Stimulated activated CD8-positive, alpha-beta memory T cell treated with anti-CD3 and anti-CD28 coated beads, Interleukin-2, amount 100 ng/mL, for 1 hour (primary cell): ENCODE results near the gene FAM107B.

Experiments used
- DNase-seq, 2 donors: peaks; one replicate each; pipeline ENCODE4 v3.0.0-alpha.2; 2020; ENCODE audit warnings: low read depth in 2 of 2

FAM107B gene

DNA sequence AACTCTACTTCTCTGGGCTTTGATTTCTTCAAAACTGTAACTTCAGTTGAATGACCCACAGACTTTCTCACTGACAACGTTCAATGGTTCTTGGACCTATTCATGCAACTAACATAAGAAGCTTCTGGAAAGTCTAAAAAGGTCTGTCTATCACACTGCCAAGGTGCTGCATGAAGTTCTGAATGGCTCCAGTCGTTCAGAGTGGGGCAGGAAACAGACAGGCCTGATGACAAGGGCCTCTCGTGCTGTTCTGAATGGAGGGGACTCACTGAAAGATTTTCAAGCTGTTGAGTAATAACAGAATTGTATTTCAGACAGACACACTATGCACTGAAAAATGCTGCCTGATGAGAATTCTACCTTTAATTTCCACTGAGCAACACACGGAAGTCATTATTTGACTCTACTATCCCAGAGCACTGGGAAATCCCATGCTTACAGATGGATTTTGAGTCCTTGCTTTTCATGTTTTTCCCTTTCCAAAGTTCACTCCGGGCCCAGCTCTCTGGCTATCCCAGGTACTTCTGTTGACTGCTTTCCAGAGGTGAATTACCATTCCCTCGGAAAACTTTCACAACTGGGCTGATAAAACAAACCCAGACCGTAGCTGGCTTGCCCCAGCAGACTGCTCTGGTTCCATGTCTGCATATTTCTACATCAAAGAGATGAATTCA, 239.1 kb downstream of the FAM107B start:
- DNase-seq: no peak

DNA sequence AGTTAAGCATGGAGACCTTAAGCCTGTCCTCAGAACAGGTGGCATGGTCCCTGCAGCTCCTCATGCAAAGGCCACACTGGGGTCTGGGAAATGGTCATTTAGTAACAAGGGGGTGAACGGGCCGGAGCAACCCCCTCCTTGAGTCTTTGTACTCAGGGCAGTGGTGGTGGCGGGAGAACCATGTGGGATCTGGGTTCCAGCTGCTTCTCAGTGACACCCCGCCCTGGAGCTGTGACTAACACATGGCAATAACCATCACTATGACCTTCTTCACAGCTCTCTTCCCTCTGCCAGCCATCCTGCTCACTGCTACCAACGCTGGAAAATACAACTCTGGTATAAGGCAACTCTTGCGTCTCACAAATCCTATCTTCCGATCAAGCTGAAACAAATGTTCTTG, 240.5 kb downstream of the FAM107B start:
- DNase-seq: no peak

DNA sequence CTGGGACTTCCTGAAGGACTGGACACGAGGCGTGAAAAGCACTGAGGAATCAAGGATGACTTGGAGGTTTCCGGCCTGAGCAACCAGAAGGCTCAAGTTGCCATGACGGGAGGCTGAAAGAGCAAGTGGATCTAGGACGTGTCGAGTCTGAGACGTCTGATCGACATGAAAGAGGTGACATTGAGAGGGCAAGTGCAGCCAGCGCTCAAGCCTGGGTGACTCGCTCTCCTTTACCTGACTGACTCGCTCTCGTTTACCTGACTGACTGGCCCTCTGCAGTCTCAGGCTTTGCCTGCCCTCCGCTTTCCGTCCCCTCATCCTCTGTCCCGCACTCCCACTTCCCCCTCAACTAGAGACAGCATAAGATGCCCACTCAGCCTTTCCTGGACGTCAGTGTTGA, 241.4 kb downstream of the FAM107B start:
- DNase-seq: no peak

DNA sequence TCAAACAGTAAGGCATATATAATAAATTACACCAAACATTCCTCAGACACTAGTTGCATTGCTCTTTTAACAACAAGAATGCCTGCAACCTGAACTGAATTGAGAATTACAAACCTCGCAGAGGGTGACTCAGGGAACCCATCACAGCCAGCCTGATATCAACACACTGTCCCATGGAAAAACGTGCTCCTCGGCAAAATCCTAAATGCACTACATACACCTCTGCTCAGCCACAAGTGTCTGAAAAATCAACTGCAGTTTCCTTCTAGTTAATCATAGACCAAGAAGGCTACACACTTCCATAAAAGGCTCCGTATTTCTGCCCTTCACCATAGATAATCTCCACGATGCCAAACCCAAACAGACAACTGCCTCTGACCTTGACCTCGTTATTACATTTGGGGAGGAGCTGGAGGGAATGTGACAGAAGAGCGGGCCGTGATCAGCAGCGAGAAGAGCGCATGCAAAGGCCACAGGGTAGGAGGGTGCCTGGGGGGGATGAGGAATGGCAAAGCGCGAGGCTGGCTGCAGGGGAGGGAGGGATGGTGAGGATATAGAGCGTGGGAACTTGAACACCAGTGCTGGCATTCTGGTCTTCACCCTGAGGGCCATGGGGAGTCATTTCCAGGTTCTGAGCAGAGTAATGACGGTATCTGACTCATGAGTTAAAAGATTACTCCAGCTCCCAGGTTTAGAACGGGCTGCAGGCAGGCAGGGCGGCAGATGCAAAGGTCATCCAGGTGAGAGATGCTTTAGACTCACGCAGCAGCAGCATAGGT, 242.0 kb downstream of the FAM107B start:
- DNase-seq: no peak

- no peak for DNase-seq
Observed at GRCh38 chr10:14531974-14532373, 242.7 kb downstream of the FAM107B start.

DNA sequence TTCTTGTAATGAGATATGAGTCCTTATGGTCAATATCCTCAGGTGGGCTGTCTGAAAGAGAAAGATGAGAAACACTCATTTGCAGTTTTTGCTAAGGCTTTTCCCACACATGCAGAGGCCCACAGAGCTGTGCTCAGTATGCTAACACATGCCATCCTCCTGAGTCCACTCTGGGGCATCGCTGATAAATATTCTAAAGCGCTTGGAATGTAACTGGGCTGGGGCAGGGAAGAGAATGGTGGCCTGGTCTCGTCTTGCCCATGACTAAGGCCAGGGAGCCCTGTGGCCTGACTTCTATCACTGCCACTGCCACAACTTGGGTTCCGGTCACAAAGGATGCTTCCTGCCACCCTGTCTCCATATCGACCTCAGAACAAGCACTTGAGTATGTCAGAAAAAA, 244.2 kb downstream of the FAM107B start:
- DNase-seq: no peak

DNA sequence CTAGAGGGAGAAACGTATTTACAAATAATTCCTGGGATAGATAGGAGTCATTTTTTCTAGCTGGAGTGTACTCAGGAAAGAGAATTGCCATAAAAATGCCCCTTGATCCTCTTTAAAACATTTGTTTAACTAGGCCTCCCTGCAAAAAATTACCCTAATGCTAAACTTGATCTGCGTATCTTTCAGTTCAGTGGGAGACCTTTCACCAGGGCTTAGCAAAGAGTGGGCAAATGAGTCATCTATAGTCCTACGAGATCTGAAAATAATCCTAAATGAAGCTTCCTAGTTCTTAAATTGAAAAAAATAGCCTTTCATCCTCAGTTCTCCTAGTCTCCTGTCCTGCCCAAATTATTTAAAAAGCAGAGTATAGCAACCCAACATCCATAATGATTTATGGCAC, 245.3 kb downstream of the FAM107B start:
- DNase-seq: no peak

- DNase-seq: no peak
Observed at GRCh38 chr10:14528450-14528849, 246.2 kb downstream of the FAM107B start.

DNA sequence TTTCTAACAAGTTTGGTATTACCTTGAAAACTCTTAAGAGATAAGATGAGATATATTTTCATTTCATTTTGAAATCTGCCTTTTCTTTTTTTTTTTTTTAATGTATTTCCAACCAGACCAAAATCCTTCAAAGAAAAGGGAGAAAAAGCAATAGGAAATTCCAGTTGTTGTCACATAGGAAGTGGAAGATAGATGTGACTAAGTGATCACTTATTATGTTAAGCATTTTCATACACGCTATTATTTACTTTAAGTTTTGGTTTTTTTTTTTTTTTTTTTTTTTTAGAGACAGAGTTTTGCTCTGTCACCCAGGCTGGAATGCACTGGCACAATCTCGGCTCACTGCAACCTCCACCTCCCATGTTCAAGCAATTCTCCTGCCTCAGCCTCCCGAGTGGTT, 246.8 kb downstream of the FAM107B start:
- no peak for DNase-seq

GRCh38 chr10:14527134-14527844, 247.4 kb downstream of the FAM107B start:
- DNase-seq: no peak

DNA sequence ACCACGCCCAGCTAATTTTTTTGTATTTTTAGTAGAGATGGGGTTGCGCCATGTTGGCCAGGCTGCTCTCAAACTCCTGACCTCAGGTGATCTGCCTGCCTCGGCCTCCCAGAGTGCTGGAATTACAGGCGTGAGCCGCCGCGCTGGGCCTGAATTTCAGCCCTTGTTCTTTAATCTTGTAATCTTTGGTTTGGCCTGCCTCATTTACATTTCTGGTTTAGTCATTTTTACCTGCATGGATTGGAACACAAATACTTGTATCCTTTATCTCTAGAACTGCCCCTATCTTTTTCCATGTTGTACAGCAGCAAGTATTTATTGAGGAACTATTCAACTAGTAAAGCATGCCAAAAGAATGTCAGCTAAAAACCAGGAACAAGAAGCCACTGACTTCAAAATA, 248.4 kb downstream of the FAM107B start:
- no peak for DNase-seq

DNA sequence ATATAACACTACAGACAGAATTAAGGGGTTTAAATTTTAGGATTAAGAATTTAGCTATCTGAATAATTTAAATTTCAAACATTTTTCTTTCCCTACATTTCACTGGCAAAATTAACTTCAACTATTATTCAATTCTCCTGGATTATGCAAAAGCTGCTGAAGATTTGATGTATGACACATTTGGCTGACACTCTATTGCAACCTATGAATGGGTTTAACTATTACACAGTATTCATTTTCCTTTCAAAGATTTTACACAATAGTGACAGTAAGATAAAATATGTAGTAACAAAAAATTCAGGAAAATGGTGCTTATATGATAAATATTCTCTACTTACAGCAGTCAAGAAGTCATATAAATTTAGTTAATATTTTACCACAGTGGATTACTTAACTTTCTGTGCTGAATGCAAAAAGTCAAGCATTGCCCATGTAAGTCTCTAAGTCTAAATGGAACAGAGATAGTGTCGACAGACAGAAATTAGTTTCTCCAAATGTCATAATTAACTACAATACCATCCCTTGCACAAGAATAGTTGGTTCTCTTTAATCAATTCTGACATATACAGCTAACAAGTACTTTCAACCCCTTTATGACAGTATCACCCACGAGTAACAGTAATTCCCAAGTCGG, 249.9 kb downstream of the FAM107B start:
- no peak for DNase-seq

DNA sequence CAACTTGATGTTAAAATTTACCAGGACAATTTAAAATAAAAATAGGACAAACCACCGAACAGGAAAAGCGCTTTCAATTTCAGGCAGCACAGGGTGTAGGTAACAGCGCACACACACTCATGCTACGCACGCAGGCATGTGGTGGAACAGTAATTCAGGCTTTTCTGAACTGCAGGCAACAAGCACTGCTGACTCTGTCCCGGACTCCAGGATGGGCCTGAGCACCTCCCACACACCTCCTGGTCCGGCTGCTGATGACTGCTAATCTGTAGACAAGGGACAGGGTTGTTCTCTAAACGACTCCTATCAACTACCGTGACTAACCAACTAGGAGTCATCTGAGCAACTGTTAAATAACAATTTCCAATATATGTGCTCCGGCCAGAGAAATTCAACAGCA, 251.4 kb downstream of the FAM107B start:
- no peak for DNase-seq

- DNase-seq: no peak
Observed at GRCh38 chr10:14519785-14520184, 254.9 kb downstream of the FAM107B start.

- DNase-seq: no peak
Observed at GRCh38 chr10:14518149-14518548, 256.5 kb downstream of the FAM107B start.

GRCh38 chr10:14513123-14513522, 261.6 kb downstream of the FAM107B start:
- no peak for DNase-seq

DNA sequence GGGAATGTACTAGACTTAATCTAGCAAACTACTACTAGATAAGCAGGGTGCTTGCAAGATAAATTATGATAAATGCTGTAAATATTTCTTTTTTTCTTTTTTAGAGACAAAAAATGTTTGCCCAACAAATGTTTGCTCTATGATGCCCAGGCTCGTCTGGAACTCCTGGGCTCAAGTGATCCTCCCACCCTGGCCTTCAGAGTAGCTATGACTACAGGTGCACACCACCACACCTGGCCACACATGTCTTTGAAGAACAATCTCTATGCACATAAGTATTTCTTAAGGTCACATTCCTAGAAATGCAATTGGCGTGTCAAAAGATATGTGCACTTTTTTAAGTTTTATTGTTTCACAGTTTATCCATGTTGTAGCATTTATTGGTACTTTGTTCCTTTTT, 264.4 kb downstream of the FAM107B start:
- DNase-seq: no peak

GRCh38 chr10:14508725-14509124, 266.0 kb downstream of the FAM107B start:
- DNase-seq: no peak

DNA sequence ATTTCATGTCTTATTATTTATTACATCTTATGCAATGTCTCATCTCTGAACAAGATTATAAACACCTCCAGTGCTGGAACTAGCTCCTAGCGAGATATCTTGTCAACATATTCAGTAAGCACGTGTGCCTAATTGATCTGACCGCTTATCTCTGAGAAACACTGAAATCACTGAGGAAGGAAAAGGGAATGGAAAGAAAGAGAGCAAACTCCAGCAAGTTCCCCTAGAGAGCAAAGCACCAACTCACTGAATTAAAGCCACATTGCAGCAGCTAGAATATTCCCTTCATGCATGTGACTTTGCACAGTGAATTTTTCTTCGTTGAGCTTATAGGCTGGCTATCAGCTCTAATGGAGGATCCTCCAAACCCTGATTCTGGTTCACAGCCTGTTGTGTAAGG, 266.9 kb downstream of the FAM107B start:
- DNase-seq: no peak

DNA sequence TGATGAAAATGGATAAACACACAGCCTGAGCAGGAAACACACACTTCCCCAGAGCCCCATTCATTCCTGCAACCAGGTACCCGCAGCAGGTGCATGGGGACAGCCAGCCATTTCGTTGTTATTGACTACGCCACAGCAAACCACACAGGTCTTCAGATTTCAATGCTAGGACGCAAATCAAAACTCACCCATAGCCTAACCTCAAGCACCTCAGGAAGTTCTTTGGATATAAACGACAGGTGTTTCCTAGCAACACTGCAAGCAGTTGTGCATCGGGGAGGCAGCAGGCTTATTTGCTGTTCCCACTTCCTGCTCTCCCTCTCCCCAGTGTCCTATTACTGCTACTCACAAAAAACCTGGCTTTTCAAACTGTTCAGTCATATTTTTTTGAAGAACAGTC, 267.5 kb downstream of the FAM107B start:
- no peak for DNase-seq

DNA sequence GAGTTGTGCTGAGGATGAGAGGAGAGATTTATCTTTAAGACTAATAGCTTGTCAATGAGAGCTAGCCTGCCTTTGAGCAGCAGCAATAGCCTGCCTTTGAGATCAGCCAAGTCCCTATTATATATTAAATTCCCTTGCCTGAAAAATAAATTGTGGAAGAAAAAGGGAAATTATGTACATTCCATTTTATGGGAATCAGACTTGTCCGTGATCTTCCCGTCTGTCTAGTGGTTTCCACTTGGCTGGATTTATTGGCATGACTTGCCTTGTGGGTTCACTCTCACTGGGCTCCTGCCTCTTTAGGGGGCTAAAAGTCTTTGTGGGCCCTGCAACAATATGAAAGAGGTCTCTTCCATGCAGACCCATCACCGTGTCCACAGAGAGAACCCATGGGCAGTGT, 272.3 kb downstream of the FAM107B start:
- DNase-seq: no peak

DNA sequence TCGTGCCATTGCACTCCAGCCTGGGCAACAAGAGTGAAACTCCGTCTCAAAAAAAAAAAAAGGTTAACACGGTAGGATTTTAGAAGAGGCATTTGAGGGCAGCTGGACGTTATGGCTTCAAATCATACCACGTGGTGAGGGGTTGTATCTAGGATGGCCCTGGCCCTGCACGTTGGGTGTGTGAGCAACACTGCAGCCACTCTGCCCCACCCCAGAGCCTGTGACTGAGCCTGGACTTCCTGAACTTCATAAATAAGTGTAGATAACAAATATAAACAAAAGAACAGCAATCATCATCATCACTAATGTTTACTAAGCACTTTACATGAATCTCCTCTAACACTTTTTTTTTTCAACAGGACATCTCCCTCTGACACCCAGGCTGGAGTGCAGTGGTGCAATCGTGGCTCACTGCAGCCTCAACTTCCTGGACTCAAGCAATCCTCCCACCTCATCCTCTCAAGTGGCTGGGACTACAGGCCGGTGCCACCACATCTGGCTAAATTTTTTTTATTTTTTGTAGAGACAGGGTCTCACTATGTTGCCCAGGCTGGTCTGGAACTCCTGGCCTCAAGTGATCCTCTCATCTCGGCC, 274.4 kb downstream of the FAM107B start:
- DNase-seq: no peak
